Measurements from ENCODE around the gene XRCC6. TPM values are rescaled to one million over a fixed set of nuclear protein-coding genes. Genes with fewer than 3 reads are reported as not detected.

Gene XRCC6
- total RNA-seq, 1 experiment from 2014 or later, result 588 TPM

DNA sequence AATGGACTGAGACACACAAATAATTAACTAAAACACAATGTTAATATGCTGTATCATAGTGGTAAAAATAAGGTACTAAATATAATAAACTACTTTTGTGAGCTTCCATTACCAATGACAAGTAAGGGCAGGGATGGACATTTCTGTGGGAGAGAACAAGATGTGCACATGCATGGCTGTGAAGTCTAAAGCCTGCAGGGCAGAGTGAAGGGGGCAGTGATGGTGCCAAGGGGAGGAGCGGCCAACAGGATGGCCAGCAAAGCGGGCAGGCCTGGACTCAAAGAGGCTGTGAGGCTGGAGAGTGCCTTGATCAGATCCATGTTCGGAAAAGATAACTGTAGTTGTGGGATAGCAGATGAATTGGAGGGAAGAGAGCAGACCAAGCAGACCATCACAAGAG is 12.7 kb upstream of the XRCC6 start:
- Histone ChIP-seq H3K36me3 (ENCODE audit: control insufficient read depth in 1 of 2, insufficient read depth in 2 of 2, low read length in 2 of 2) (peaks cover 7 to 14% of the 10 kb centered on the region in 2 experiments; a peak in 2 of 4 replicates), H3K9me3 (ENCODE audit: control insufficient read depth in 1 of 2, insufficient read depth in 1 of 2, low read depth in 1 of 2, low read length in 2 of 2) (no peaks in the 10 kb centered on the region), H3K27me3 (ENCODE audit: insufficient read depth, low read length) (no peaks in the 10 kb centered on the region), H3K9me2 (ENCODE audit: insufficient read depth) (no peaks in the 10 kb centered on the region), H3K4me2 (ENCODE audit: low read length) (no peak overlapping the region), H3K79me2 (ENCODE audit: insufficient read depth, low read length) (peaks cover 12% of the 10 kb centered on the region), H3K27ac (ENCODE audit: low read depth, low read length) (no peak overlapping the region), H4K20me1 (ENCODE audit: insufficient read depth) (no peaks in the 10 kb centered on the region), H3K4me1 (ENCODE audit: control insufficient read depth in 1 of 2, insufficient read depth in 2 of 2, low read length in 2 of 2) (no peaks in the 10 kb centered on the region), H3K9ac (ENCODE audit: low read length) (no peak overlapping the region), H2AFZ (ENCODE audit: low read depth, low read length, poor library complexity, severe bottlenecking) (no peak overlapping the region), H3K4me3 (replicated peaks in 1 of 2; ENCODE audit: low read depth in 1 of 2, low read length in 2 of 2) (no peak overlapping the region)
- intact Hi-C loops (cut with micrococcal nuclease), result no loop called here
- no TSS peak for BruUV-seq (replicated peaks)
- TF ChIP-seq YY1 (IDR thresholded peaks at IDR 0.05; ENCODE audit: extremely low read depth, insufficient replicate concordance, low read depth, low read length) (no peak), RAD21 (IDR thresholded peaks at IDR 0.05; ENCODE audit: low read depth) (no peak), ZNF274 (IDR thresholded peaks at IDR 0.05; ENCODE audit: low read depth, low read length) (no peak), JUND (IDR thresholded peaks at IDR 0.05) (no peak), FOSL1 (IDR thresholded peaks at IDR 0.05; ENCODE audit: low read depth) (no peak), SP1 (IDR thresholded peaks at IDR 0.05; ENCODE audit: low read depth) (no peak), EZH2 (IDR thresholded peaks at IDR 0.05) (no peak), ZFX (IDR thresholded peaks at IDR 0.05) (no peak), SIN3A (IDR thresholded peaks at IDR 0.05; ENCODE audit: low read depth) (no peak), POLR2AphosphoS5 (IDR thresholded peaks at IDR 0.05; ENCODE audit: low read depth, low read length) (no peak), ELF1 (IDR thresholded peaks at IDR 0.05; ENCODE audit: borderline replicate concordance, low read depth) (no peak), CBX3 (IDR thresholded peaks at IDR 0.05; ENCODE audit: low read depth) (no peak)
- TF ChIP-seq, protein P1, sequence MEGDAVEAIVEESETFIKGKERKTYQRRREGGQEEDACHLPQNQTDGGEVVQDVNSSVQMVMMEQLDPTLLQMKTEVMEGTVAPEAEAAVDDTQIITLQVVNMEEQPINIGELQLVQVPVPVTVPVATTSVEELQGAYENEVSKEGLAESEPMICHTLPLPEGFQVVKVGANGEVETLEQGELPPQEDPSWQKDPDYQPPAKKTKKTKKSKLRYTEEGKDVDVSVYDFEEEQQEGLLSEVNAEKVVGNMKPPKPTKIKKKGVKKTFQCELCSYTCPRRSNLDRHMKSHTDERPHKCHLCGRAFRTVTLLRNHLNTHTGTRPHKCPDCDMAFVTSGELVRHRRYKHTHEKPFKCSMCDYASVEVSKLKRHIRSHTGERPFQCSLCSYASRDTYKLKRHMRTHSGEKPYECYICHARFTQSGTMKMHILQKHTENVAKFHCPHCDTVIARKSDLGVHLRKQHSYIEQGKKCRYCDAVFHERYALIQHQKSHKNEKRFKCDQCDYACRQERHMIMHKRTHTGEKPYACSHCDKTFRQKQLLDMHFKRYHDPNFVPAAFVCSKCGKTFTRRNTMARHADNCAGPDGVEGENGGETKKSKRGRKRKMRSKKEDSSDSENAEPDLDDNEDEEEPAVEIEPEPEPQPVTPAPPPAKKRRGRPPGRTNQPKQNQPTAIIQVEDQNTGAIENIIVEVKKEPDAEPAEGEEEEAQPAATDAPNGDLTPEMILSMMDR (IDR thresholded peaks at IDR 0.05 in 2 of 3, conservative IDR thresholded peaks at IDR 0.05 in 1 of 3; ENCODE audit: borderline replicate concordance in 1 of 3, insufficient read depth in 1 of 3, low read depth in 2 of 3, low read length in 2 of 3), result no peak
- TF ChIP-seq, protein P2, sequence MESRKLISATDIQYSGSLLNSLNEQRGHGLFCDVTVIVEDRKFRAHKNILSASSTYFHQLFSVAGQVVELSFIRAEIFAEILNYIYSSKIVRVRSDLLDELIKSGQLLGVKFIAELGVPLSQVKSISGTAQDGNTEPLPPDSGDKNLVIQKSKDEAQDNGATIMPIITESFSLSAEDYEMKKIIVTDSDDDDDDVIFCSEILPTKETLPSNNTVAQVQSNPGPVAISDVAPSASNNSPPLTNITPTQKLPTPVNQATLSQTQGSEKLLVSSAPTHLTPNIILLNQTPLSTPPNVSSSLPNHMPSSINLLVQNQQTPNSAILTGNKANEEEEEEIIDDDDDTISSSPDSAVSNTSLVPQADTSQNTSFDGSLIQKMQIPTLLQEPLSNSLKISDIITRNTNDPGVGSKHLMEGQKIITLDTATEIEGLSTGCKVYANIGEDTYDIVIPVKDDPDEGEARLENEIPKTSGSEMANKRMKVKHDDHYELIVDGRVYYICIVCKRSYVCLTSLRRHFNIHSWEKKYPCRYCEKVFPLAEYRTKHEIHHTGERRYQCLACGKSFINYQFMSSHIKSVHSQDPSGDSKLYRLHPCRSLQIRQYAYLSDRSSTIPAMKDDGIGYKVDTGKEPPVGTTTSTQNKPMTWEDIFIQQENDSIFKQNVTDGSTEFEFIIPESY (IDR thresholded peaks at IDR 0.05; ENCODE audit: extremely low read depth, insufficient replicate concordance, low read length), result no peak
- TF ChIP-seq, protein P3, sequence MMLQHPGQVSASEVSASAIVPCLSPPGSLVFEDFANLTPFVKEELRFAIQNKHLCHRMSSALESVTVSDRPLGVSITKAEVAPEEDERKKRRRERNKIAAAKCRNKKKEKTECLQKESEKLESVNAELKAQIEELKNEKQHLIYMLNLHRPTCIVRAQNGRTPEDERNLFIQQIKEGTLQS (IDR thresholded peaks at IDR 0.05), result no peak
- ChIA-PET POLR2A (no interaction called here), CTCF (no interaction called here), RAD21 (ENCODE audit: low non-redundant PET in 1 of 2, low total read pairs in 2 of 2, uncharacterized antibody in 2 of 2, unreplicated experiment in 2 of 2) (no interaction called here)
- DNase-seq (ENCODE audit: low read depth, low spot score), result no peak
- no peak for ATAC-seq
